ENCODE data around the gene PRKG1.

Gene PRKG1

DNA sequence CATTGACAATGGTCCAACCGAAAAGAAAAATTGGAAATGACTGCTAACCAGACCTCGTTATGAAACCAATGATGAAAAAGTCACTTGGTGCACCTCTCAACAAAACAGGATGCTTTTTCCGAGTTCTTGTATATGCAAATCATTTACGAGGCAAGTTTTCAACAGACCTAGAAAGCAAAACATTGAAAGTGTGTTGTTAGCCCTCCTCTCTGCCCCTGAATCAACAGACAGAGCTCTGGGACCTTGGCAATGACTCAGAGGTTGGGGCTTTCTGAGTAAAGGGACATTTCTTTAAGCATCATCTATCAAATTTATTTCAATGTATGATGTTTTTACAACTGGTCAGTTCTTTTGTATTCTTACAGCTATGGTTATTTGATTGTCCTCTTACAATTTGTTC is 1223.5 kb downstream of the PRKG1 start:
- Histone ChIP-seq H3K4me3 (ENCODE audit: low read depth, low read length) (no peak overlapping the region), H3K4me1 (ENCODE audit: control insufficient read depth in 1 of 2, insufficient read depth in 2 of 2, low read length in 2 of 2) (no peaks in the 10 kb centered on the region), H2BK12ac (ENCODE audit: low read length) (no peak overlapping the region), H3K79me1 (ENCODE audit: low read length) (no peaks in the 10 kb centered on the region), H3K36me3 (ENCODE audit: control insufficient read depth in 1 of 2, insufficient read depth in 2 of 2, low read length in 2 of 2) (no peaks in the 10 kb centered on the region), H3K23ac (ENCODE audit: low read length) (no peak overlapping the region), H3K4ac (ENCODE audit: low read depth, low read length) (no peak overlapping the region), H3K18ac (ENCODE audit: low read length) (no peak overlapping the region), H4K91ac (ENCODE audit: low read depth, low read length) (no peak overlapping the region), H3K79me2 (ENCODE audit: control insufficient read depth, insufficient read depth, low read length, poor library complexity) (no peaks in the 10 kb centered on the region), H2AFZ (ENCODE audit: insufficient read depth, low read length, poor library complexity) (no peak overlapping the region), H2AK5ac (ENCODE audit: low read length) (no peak overlapping the region), H3K14ac (ENCODE audit: low read length) (no peak overlapping the region), H4K8ac (ENCODE audit: low read depth, low read length) (no peak overlapping the region), H3K9ac (ENCODE audit: low read length) (no peak overlapping the region), H3K27me3 (ENCODE audit: insufficient read depth, low read length) (no peaks in the 10 kb centered on the region), H4K12ac (ENCODE audit: low read depth, low read length) (no peak overlapping the region), H2BK5ac (ENCODE audit: low read depth, low read length, poor library complexity) (no peak overlapping the region), H3K27ac (ENCODE audit: low read depth, low read length) (no peak overlapping the region), H3K4me2 (ENCODE audit: low read length) (no peak overlapping the region), H3K9me3 (ENCODE audit: insufficient read depth, low read depth, low read length) (no peaks in the 10 kb centered on the region), H2BK120ac (ENCODE audit: insufficient read depth, low read length, poor library complexity) (no peak overlapping the region)
- no peak for DNase-seq
- no CpG with 5 or more reads among the region's 4 CpGs for WGBS (ENCODE audit: extremely low coverage, insufficient coverage, insufficient read length)

DNA sequence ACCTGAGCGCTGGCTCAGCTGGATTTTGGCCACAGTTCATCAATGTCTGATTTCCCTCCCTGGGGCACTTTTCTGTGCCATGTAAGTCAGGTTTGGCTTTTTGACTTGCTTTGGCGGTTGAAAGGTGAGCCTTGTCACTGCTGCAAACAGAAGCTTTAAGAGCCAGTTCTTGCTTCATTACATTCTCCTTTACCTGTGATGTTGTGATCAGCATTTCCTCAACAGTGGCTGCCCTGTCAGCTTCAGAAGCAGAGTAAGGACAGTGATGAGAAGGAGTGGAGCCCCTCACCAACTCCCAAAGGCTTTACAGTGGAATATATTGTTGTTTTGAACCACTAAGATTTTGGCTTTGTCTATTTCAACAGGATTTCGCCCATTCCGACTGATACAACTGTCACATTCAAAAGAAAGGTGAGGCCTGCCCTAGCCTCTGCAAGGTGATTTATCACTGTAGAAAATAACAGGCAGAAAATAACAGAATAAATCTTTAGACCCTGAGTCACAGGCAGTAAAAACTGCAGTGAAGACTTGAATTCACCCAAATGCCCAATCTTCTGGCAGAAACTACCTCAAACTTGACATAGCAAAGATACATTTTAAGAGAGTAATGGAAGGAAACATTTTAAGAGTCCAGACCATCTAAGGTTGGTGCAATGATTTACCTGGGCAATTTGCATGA is 1226.5 kb downstream of the PRKG1 start:
- no peaks in the 10 kb centered on the region for H3K36me3 ChIP-seq (ENCODE audit: control insufficient read depth in 1 of 2, insufficient read depth in 2 of 2, low read length in 2 of 2)
- H2AK5ac ChIP-seq (ENCODE audit: low read length): no peak overlapping the region
- H4K8ac ChIP-seq (ENCODE audit: low read depth, low read length): no peak overlapping the region
- H3K27me3 ChIP-seq (ENCODE audit: insufficient read depth, low read length): no peaks in the 10 kb centered on the region
- H3K18ac ChIP-seq (ENCODE audit: low read length): no peak overlapping the region
- H2BK12ac ChIP-seq (ENCODE audit: low read length): no peak overlapping the region
- H3K27ac ChIP-seq (ENCODE audit: low read depth, low read length): no peak overlapping the region
- H4K91ac ChIP-seq (ENCODE audit: low read depth, low read length): no peak overlapping the region
- H3K79me1 ChIP-seq (ENCODE audit: low read length): no peaks in the 10 kb centered on the region
- no peak overlapping the region for H3K14ac ChIP-seq (ENCODE audit: low read length)
- H2AFZ ChIP-seq (ENCODE audit: insufficient read depth, low read length, poor library complexity): no peak overlapping the region
- H4K12ac ChIP-seq (ENCODE audit: low read depth, low read length): no peak overlapping the region
- H3K4me2 ChIP-seq (ENCODE audit: low read length): no peak overlapping the region
- WGBS (ENCODE audit: extremely low coverage, insufficient coverage, insufficient read length): no CpG with 5 or more reads among the region's 4 CpGs
- no peak overlapping the region for H3K9ac ChIP-seq (ENCODE audit: low read length)
- H3K9me3 ChIP-seq (ENCODE audit: insufficient read depth, low read depth, low read length): no peaks in the 10 kb centered on the region
- no peak overlapping the region for H3K23ac ChIP-seq (ENCODE audit: low read length)
- H2BK120ac ChIP-seq (ENCODE audit: insufficient read depth, low read length, poor library complexity): no peak overlapping the region
- H3K4ac ChIP-seq (ENCODE audit: low read depth, low read length): no peak overlapping the region
- H3K4me3 ChIP-seq (ENCODE audit: low read depth, low read length): no peak overlapping the region
- H3K4me1 ChIP-seq (ENCODE audit: control insufficient read depth in 1 of 2, insufficient read depth in 2 of 2, low read length in 2 of 2): no peaks in the 10 kb centered on the region
- no peak for DNase-seq
- H2BK5ac ChIP-seq (ENCODE audit: low read depth, low read length, poor library complexity): no peak overlapping the region
- H3K79me2 ChIP-seq (ENCODE audit: control insufficient read depth, insufficient read depth, low read length, poor library complexity): no peaks in the 10 kb centered on the region

DNA sequence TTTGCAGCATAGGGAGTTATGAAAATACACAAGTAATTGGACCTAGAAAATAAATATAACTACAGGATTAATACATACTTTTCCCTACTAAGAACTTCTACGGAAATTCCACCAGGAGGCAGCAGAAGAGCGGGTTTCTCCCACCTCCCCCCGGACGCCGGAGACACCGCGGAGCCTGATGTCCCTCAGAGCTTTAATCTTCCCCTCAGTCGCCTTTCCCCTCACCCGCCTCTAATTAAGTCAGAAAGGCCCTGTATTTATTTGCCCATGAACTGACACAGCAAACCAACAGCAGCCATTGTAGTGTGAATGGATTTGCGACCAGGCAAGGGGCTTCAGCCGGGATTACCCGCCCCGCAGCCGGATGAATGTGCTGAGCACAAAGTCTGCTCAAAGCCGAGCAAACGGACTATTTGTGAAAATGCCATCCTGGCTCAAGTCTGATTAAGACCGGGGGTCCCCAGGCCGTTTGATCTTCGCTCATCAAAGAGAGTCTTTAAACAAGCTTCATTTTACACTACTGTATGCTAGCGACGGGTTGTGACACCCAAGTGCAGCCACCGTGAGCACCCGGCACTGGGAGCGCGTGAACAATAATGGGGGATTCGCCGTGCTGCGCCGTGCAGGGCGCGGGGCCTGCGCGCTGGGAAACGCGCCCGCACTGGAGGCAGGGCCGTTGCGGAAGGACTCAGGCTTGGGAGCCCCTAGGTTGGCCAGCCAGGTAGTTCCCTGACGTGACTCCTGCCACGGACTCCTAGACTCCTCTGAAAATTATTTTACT is 1234.2 kb downstream of the PRKG1 start:
- no CpG with 5 or more reads among the region's 40 CpGs for WGBS (ENCODE audit: extremely low coverage, insufficient coverage, insufficient read length)
- no peak overlapping the region for H3K14ac ChIP-seq (ENCODE audit: low read length)
- peak overlapping the region; percentile 67 for H2AFZ ChIP-seq (ENCODE audit: insufficient read depth, low read length, poor library complexity)

DNA sequence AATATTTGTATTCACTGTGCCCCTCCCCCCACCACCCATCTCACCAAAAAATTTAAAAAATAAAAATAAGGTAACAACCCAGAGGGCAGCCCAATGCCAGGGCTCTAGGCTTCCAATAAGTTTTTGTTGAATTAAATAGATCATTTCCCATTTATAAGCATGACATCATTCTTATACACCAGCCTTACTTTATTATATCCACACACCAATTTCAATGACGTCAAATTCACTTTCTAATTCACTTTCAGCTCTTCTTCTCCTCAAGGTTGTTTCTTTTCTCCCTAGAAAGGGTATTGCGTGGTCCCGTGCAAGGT is 1238.6 kb downstream of the PRKG1 start:
- Histone ChIP-seq H3K79me1 (ENCODE audit: low read length) (no peaks in the 10 kb centered on the region), H2AK5ac (ENCODE audit: low read length) (no peak overlapping the region), H4K12ac (ENCODE audit: low read depth, low read length) (no peak overlapping the region), H3K79me2 (ENCODE audit: control insufficient read depth, insufficient read depth, low read length, poor library complexity) (peaks cover 2% of the 10 kb centered on the region), H2AFZ (ENCODE audit: insufficient read depth, low read length, poor library complexity) (no peak overlapping the region), H2BK120ac (ENCODE audit: insufficient read depth, low read length, poor library complexity) (no peak overlapping the region), H3K4me3 (ENCODE audit: low read depth, low read length) (no peak overlapping the region), H3K23ac (ENCODE audit: low read length) (no peak overlapping the region), H3K4me1 (ENCODE audit: control insufficient read depth in 1 of 2, insufficient read depth in 2 of 2, low read length in 2 of 2) (peaks cover 3 to 11% of the 10 kb centered on the region in 2 experiments), H3K18ac (ENCODE audit: low read length) (no peak overlapping the region), H2BK5ac (ENCODE audit: low read depth, low read length, poor library complexity) (no peak overlapping the region), H3K4me2 (ENCODE audit: low read length) (peak overlapping the region; percentile 92), H3K14ac (ENCODE audit: low read length) (no peak overlapping the region), H3K36me3 (ENCODE audit: control insufficient read depth in 1 of 2, insufficient read depth in 2 of 2, low read length in 2 of 2) (no peaks in the 10 kb centered on the region), H4K8ac (ENCODE audit: low read depth, low read length) (no peak overlapping the region), H3K4ac (ENCODE audit: low read depth, low read length) (no peak overlapping the region), H4K91ac (ENCODE audit: low read depth, low read length) (no peak overlapping the region), H3K27me3 (ENCODE audit: insufficient read depth, low read length) (peaks cover 29% of the 10 kb centered on the region), H3K9me3 (ENCODE audit: insufficient read depth, low read depth, low read length) (peaks cover 2% of the 10 kb centered on the region), H3K9ac (ENCODE audit: low read length) (no peak overlapping the region), H2BK12ac (ENCODE audit: low read length) (no peak overlapping the region), H3K27ac (ENCODE audit: low read depth, low read length) (no peak overlapping the region)
- DNase-seq: no peak
- 100% methylated on average over 1 of the region's 3 CpGs for WGBS (ENCODE audit: extremely low coverage, insufficient coverage, insufficient read length)

More for the DNA sequence above, 1234.2 kb downstream of the PRKG1 start:
- no peak overlapping the region for H3K27ac ChIP-seq (ENCODE audit: low read depth, low read length)
- no peak overlapping the region for H3K23ac ChIP-seq (ENCODE audit: low read length)
- peak overlapping the region; percentile 76 for H3K9ac ChIP-seq (ENCODE audit: low read length)
- H2BK12ac ChIP-seq (ENCODE audit: low read length): no peak overlapping the region
- H3K79me1 ChIP-seq (ENCODE audit: low read length): no peaks in the 10 kb centered on the region
- H3K4me1 ChIP-seq (ENCODE audit: control insufficient read depth in 1 of 2, insufficient read depth in 2 of 2, low read length in 2 of 2): peaks cover 0 to 3% of the 10 kb centered on the region in 2 experiments
- peaks cover 11% of the 10 kb centered on the region for H3K27me3 ChIP-seq (ENCODE audit: insufficient read depth, low read length)
- no peak overlapping the region for H3K4ac ChIP-seq (ENCODE audit: low read depth, low read length)
- no peak overlapping the region for H4K12ac ChIP-seq (ENCODE audit: low read depth, low read length)
- H3K9me3 ChIP-seq (ENCODE audit: insufficient read depth, low read depth, low read length): no peaks in the 10 kb centered on the region
- H2BK5ac ChIP-seq (ENCODE audit: low read depth, low read length, poor library complexity): no peak overlapping the region
- H3K4me2 ChIP-seq (ENCODE audit: low read length): peak overlapping the region; percentile 99
- DNase-seq: peak; percentile 44 to 63
- no peak overlapping the region for H4K91ac ChIP-seq (ENCODE audit: low read depth, low read length)
- H4K8ac ChIP-seq (ENCODE audit: low read depth, low read length): no peak overlapping the region
- peak overlapping the region; percentile 67 for H3K4me3 ChIP-seq (ENCODE audit: low read depth, low read length)
- no peak overlapping the region for H2AK5ac ChIP-seq (ENCODE audit: low read length)
- H3K18ac ChIP-seq (ENCODE audit: low read length): no peak overlapping the region
- H2BK120ac ChIP-seq (ENCODE audit: insufficient read depth, low read length, poor library complexity): no peak overlapping the region
- H3K36me3 ChIP-seq (ENCODE audit: control insufficient read depth in 1 of 2, insufficient read depth in 2 of 2, low read length in 2 of 2): no peaks in the 10 kb centered on the region
- no peaks in the 10 kb centered on the region for H3K79me2 ChIP-seq (ENCODE audit: control insufficient read depth, insufficient read depth, low read length, poor library complexity)

Data from trophoblast cell (in vitro differentiated cells and primary cell).